Keratinocyte (primary cell): ENCODE measurements around the gene CCDC3.

ENCODE experiments used
- EZH2 ChIP-seq: IDR thresholded peaks from one replicate; pipeline ENCODE4 v1.6.1; 2012; ENCODE audit warnings: inconsistent platforms, mild to moderate bottlenecking, low read length, moderate library complexity
- TF ChIP-seq, protein P1 (sequence below), 3 experiments: IDR thresholded peaks in 1 of 3; conservative IDR thresholded peaks in 1 of 3; optimal IDR thresholded peaks in 1 of 3; 2 replicates in 2 of 3; 3 replicates in 1 of 3; pipeline versions ENCODE3 to v1.5.1; 2011; ENCODE audit warnings: low read length in 3 of 3, mild to moderate bottlenecking in 3 of 3, moderate library complexity in 2 of 3, control low read depth in 1 of 3, inconsistent platforms in 1 of 3; ENCODE audit not compliant: insufficient read depth in 2 of 3; ENCODE audit errors: extremely low read depth in 1 of 3

- TF ChIP-seq, protein P1, sequence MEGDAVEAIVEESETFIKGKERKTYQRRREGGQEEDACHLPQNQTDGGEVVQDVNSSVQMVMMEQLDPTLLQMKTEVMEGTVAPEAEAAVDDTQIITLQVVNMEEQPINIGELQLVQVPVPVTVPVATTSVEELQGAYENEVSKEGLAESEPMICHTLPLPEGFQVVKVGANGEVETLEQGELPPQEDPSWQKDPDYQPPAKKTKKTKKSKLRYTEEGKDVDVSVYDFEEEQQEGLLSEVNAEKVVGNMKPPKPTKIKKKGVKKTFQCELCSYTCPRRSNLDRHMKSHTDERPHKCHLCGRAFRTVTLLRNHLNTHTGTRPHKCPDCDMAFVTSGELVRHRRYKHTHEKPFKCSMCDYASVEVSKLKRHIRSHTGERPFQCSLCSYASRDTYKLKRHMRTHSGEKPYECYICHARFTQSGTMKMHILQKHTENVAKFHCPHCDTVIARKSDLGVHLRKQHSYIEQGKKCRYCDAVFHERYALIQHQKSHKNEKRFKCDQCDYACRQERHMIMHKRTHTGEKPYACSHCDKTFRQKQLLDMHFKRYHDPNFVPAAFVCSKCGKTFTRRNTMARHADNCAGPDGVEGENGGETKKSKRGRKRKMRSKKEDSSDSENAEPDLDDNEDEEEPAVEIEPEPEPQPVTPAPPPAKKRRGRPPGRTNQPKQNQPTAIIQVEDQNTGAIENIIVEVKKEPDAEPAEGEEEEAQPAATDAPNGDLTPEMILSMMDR (optimal IDR thresholded peaks at IDR 0.05 in 1 of 3, IDR thresholded peaks at IDR 0.05 in 1 of 3, conservative IDR thresholded peaks at IDR 0.05 in 1 of 3; ENCODE audit: extremely low read depth in 1 of 3, insufficient read depth in 2 of 3, low read length in 3 of 3): no peak
- TF ChIP-seq EZH2: no peak
These were observed 91.7 kb downstream of the CCDC3 start for GRCh38 chr10:12909836-12910185.
